SKM-1 treated with dmso at 0.1 percent for 144 hours (cell line): ENCODE results near the gene KCNK2.
A peak's percentile ranks its signal among the peaks of the same experiment; 100 is the strongest.

Source experiments
- DNase-seq: peaks from one replicate; lab custom pipeline; 2025; ENCODE audit not compliant: unreplicated experiment; lab: John Stamatoyannopoulos, UW

The KCNK2 gene

GRCh38 chr1:215094381-215094780 is 11.8 kb downstream of the KCNK2 start:
- DNase-seq = no peak

GRCh38 chr1:215095524-215095923 is 13.0 kb downstream of the KCNK2 start:
- no peak for DNase-seq

GRCh38 chr1:215101511-215101910 is 19.0 kb downstream of the KCNK2 start:
- DNase-seq = no peak

- DNase-seq = no peak
Observed at GRCh38 chr1:215104283-215104682, 21.7 kb downstream of the KCNK2 start.

- no peak for DNase-seq
Observed at GRCh38 chr1:215106067-215106466, 23.5 kb downstream of the KCNK2 start.

- no peak for DNase-seq
Observed at GRCh38 chr1:215109171-215109570, 26.6 kb downstream of the KCNK2 start.

GRCh38 chr1:215111916-215112315 is 29.4 kb downstream of the KCNK2 start:
- DNase-seq = no peak

GRCh38 chr1:215113776-215114153 is 31.2 kb downstream of the KCNK2 start:
- DNase-seq = no peak

- DNase-seq = no peak
Observed at GRCh38 chr1:215114154-215114933, 31.8 kb downstream of the KCNK2 start.

GRCh38 chr1:215115760-215116159 is 33.2 kb downstream of the KCNK2 start:
- DNase-seq = no peak

GRCh38 chr1:215118081-215118480 is 35.5 kb downstream of the KCNK2 start:
- no peak for DNase-seq

GRCh38 chr1:215119056-215119455 is 36.5 kb downstream of the KCNK2 start:
- no peak for DNase-seq

GRCh38 chr1:215119719-215120365 is 37.3 kb downstream of the KCNK2 start:
- no peak for DNase-seq

- peak; percentile 76 for DNase-seq
Observed at GRCh38 chr1:215128504-215128903, 46.0 kb downstream of the KCNK2 start.

GRCh38 chr1:215131291-215131690 is 48.8 kb downstream of the KCNK2 start:
- no peak for DNase-seq

GRCh38 chr1:215132156-215132555 is 49.6 kb downstream of the KCNK2 start:
- no peak for DNase-seq

GRCh38 chr1:215133532-215133931 is 51.0 kb downstream of the KCNK2 start:
- no peak for DNase-seq

- DNase-seq = no peak
Observed at GRCh38 chr1:215137985-215138384, 55.4 kb downstream of the KCNK2 start.

GRCh38 chr1:215140135-215140534 is 57.6 kb downstream of the KCNK2 start:
- no peak for DNase-seq

- DNase-seq = no peak
Observed at GRCh38 chr1:215141460-215141859, 58.9 kb downstream of the KCNK2 start.

GRCh38 chr1:215143497-215143896 is 61.0 kb downstream of the KCNK2 start:
- no peak for DNase-seq

GRCh38 chr1:215146240-215146975 is 63.9 kb downstream of the KCNK2 start:
- peak; percentile 95 for DNase-seq
